Stimulated activated CD8-positive, alpha-beta memory T cell treated with anti-CD3 and anti-CD28 coated beads, Interleukin-15, amount 100 ng/mL, for 4 hours (primary cell): ENCODE data around the gene URI1.
"Not testable (repeated sequence)": the region's sequence is repeated elsewhere in the genome, so short reads cannot be mapped to it uniquely, and the experiment has no call there.

Experiments used
- DNase-seq, 2 donors: peaks; one replicate each; pipeline ENCODE4 v3.0.0-alpha.2; 2020; ENCODE audit warnings: low read depth in 2 of 2

Gene URI1

GRCh38 chr19:30023330-30023729 is 81.3 kb downstream of the URI1 start:
- DNase-seq: no peak

GRCh38 chr19:30024091-30024490 is 82.1 kb downstream of the URI1 start:
- DNase-seq: no peak

GRCh38 chr19:30026933-30027332 is 84.9 kb downstream of the URI1 start:
- no peak for DNase-seq

- DNase-seq: no peak
These were observed 86.3 kb downstream of the URI1 start for GRCh38 chr19:30028118-30028991.

- DNase-seq: no peak
These were observed 86.9 kb downstream of the URI1 start for GRCh38 chr19:30028992-30029343.

GRCh38 chr19:30029721-30030510 is 87.9 kb downstream of the URI1 start:
- no peak for DNase-seq

GRCh38 chr19:30034321-30034720 is 92.3 kb downstream of the URI1 start:
- DNase-seq: no peak

- no peak for DNase-seq
These were observed 94.4 kb downstream of the URI1 start for GRCh38 chr19:30036154-30037129.

GRCh38 chr19:30037835-30038234 is 95.8 kb downstream of the URI1 start:
- no peak for DNase-seq

- DNase-seq: not testable (repeated sequence)
These were observed 99.9 kb downstream of the URI1 start for GRCh38 chr19:30041931-30042330.

GRCh38 chr19:30043008-30043407 is 101.0 kb downstream of the URI1 start:
- DNase-seq: not testable (repeated sequence)

GRCh38 chr19:30044273-30045248 is 102.5 kb downstream of the URI1 start:
- DNase-seq: no peak

- no peak for DNase-seq
These were observed 104.5 kb downstream of the URI1 start for GRCh38 chr19:30046522-30046921.

- no peak for DNase-seq
These were observed 105.4 kb downstream of the URI1 start for GRCh38 chr19:30047432-30047831.

- no peak for DNase-seq
These were observed 107.2 kb downstream of the URI1 start for GRCh38 chr19:30049226-30049625.

- DNase-seq: no peak
These were observed 108.0 kb downstream of the URI1 start for GRCh38 chr19:30049846-30050667.

GRCh38 chr19:30052122-30053075 is 110.4 kb downstream of the URI1 start:
- no peak for DNase-seq

- DNase-seq: no peak
These were observed 111.5 kb downstream of the URI1 start for GRCh38 chr19:30053558-30053957.

GRCh38 chr19:30054210-30054609 is 112.2 kb downstream of the URI1 start:
- no peak for DNase-seq
